ENCODE measurements around the gene DLGAP4. TPM values are rescaled to one million over a fixed set of nuclear protein-coding genes. Genes with fewer than 3 reads are reported as not detected.

DLGAP4 gene
- total and polyA plus RNA-seq, 2 of the 13 experiments (the other 11 are each of a cell fraction or from before 2014, with no cell fraction given) = 15.2 to 26.7 TPM

DNA sequence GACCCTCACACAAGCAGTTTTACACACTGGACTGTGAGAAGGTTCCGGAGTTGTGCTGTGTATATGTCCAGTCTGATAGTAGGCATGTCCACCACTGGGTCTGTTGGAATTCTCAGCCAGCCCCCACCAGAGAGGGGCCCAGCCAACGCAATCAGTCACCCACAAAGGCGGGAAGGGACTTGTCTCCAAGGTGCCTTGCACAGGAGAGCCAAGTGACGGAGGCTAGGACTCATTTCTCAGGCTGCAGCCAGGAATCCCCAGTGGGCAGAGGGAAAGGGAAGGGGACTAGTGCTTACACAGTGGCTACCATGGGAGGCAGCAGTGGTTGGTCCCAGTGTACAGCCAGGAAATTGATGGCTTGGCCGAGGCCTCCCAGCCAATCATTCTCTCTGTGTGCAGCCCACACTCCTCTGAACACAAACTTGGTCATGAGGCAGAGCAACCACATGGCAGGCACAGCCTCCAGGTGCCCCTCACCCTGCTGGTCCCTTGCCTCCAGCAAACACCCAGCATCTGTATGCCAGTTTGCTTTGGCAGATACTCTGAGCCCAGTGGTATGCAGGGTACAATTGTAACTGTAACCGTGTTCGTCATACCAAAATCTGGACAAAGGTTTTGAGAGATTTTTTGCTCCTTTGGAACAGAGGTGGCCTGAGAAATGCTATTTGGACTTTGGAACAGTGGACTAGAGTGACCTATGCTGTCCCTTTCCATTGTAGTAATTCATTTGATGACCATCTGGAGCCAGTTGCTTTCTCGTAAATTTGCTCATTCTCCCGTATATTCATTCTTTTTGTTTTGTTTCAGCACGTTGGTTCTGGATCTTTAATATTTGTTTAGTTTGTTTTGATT is 162.2 kb downstream of the DLGAP4 start (continued):
- peak; percentile 29; the same call in 1 of the 2 replicates for TF ChIP-seq PHF8 (CRISPR knock-in tag; IDR thresholded peaks at IDR 0.05)
- peak; percentile 38 for TF ChIP-seq HNRNPH1 (optimal IDR thresholded peaks at IDR 0.05; ENCODE audit: low read depth, low read length)
- no peak; the same call in 1 of the 2 replicates for TF ChIP-seq SP5 (CRISPR knock-in tag; IDR thresholded peaks at IDR 0.05; ENCODE audit: borderline replicate concordance, low read depth)
- TF ChIP-seq DNMT1 (CRISPR knock-in tag; IDR thresholded peaks at IDR 0.05) = no peak
- TF ChIP-seq NR2F6 (IDR thresholded peaks at IDR 0.05) = peak; percentile 82
- peak; percentile 72 for TF ChIP-seq NR2F6 (CRISPR knock-in tag; IDR thresholded peaks at IDR 0.05)
- TF ChIP-seq KDM1A (CRISPR knock-in tag; IDR thresholded peaks at IDR 0.05) = peak; percentile 75; the same call in 1 of the 2 replicates
- TF ChIP-seq ZNF614 (CRISPR knock-in tag; IDR thresholded peaks at IDR 0.05; ENCODE audit: borderline replicate concordance) = peak; percentile 97
- TF ChIP-seq, protein P1, sequence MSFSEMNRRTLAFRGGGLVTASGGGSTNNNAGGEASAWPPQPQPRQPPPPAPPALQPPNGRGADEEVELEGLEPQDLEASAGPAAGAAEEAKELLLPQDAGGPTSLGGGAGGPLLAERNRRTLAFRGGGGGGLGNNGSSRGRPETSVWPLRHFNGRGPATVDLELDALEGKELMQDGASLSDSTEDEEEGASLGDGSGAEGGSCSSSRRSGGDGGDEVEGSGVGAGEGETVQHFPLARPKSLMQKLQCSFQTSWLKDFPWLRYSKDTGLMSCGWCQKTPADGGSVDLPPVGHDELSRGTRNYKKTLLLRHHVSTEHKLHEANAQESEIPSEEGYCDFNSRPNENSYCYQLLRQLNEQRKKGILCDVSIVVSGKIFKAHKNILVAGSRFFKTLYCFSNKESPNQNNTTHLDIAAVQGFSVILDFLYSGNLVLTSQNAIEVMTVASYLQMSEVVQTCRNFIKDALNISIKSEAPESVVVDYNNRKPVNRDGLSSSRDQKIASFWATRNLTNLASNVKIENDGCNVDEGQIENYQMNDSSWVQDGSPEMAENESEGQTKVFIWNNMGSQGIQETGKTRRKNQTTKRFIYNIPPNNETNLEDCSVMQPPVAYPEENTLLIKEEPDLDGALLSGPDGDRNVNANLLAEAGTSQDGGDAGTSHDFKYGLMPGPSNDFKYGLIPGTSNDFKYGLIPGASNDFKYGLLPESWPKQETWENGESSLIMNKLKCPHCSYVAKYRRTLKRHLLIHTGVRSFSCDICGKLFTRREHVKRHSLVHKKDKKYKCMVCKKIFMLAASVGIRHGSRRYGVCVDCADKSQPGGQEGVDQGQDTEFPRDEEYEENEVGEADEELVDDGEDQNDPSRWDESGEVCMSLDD (CRISPR knock-in tag; IDR thresholded peaks at IDR 0.05; ENCODE audit: borderline replicate concordance) = no peak
- TF ChIP-seq, protein P2, sequence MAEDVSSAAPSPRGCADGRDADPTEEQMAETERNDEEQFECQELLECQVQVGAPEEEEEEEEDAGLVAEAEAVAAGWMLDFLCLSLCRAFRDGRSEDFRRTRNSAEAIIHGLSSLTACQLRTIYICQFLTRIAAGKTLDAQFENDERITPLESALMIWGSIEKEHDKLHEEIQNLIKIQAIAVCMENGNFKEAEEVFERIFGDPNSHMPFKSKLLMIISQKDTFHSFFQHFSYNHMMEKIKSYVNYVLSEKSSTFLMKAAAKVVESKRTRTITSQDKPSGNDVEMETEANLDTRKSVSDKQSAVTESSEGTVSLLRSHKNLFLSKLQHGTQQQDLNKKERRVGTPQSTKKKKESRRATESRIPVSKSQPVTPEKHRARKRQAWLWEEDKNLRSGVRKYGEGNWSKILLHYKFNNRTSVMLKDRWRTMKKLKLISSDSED (CRISPR knock-in tag; IDR thresholded peaks at IDR 0.05) = no peak
- TF ChIP-seq, protein P3, sequence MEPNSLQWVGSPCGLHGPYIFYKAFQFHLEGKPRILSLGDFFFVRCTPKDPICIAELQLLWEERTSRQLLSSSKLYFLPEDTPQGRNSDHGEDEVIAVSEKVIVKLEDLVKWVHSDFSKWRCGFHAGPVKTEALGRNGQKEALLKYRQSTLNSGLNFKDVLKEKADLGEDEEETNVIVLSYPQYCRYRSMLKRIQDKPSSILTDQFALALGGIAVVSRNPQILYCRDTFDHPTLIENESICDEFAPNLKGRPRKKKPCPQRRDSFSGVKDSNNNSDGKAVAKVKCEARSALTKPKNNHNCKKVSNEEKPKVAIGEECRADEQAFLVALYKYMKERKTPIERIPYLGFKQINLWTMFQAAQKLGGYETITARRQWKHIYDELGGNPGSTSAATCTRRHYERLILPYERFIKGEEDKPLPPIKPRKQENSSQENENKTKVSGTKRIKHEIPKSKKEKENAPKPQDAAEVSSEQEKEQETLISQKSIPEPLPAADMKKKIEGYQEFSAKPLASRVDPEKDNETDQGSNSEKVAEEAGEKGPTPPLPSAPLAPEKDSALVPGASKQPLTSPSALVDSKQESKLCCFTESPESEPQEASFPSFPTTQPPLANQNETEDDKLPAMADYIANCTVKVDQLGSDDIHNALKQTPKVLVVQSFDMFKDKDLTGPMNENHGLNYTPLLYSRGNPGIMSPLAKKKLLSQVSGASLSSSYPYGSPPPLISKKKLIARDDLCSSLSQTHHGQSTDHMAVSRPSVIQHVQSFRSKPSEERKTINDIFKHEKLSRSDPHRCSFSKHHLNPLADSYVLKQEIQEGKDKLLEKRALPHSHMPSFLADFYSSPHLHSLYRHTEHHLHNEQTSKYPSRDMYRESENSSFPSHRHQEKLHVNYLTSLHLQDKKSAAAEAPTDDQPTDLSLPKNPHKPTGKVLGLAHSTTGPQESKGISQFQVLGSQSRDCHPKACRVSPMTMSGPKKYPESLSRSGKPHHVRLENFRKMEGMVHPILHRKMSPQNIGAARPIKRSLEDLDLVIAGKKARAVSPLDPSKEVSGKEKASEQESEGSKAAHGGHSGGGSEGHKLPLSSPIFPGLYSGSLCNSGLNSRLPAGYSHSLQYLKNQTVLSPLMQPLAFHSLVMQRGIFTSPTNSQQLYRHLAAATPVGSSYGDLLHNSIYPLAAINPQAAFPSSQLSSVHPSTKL (CRISPR knock-in tag; IDR thresholded peaks at IDR 0.05) = peak; percentile 87
- no peak for TF ChIP-seq KLF9 (CRISPR knock-in tag; IDR thresholded peaks at IDR 0.05; ENCODE audit: low read depth)
- TF ChIP-seq, protein P4, sequence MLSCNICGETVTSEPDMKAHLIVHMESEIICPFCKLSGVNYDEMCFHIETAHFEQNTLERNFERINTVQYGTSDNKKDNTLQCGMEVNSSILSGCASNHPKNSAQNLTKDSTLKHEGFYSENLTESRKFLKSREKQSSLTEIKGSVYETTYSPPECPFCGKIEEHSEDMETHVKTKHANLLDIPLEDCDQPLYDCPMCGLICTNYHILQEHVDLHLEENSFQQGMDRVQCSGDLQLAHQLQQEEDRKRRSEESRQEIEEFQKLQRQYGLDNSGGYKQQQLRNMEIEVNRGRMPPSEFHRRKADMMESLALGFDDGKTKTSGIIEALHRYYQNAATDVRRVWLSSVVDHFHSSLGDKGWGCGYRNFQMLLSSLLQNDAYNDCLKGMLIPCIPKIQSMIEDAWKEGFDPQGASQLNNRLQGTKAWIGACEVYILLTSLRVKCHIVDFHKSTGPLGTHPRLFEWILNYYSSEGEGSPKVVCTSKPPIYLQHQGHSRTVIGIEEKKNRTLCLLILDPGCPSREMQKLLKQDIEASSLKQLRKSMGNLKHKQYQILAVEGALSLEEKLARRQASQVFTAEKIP (CRISPR knock-in tag; IDR thresholded peaks at IDR 0.05; ENCODE audit: borderline replicate concordance) = 0 out of 2 replicates have a peak, but pooled peaks have one; percentile 12
- peak; percentile 57 for TF ChIP-seq ZFX (CRISPR knock-in tag; IDR thresholded peaks at IDR 0.05; ENCODE audit: low read depth)
- TF ChIP-seq ZNF335 (CRISPR knock-in tag; IDR thresholded peaks at IDR 0.05) = peak; percentile 61; the same call in 1 of the 2 replicates
- TF ChIP-seq, protein P5, sequence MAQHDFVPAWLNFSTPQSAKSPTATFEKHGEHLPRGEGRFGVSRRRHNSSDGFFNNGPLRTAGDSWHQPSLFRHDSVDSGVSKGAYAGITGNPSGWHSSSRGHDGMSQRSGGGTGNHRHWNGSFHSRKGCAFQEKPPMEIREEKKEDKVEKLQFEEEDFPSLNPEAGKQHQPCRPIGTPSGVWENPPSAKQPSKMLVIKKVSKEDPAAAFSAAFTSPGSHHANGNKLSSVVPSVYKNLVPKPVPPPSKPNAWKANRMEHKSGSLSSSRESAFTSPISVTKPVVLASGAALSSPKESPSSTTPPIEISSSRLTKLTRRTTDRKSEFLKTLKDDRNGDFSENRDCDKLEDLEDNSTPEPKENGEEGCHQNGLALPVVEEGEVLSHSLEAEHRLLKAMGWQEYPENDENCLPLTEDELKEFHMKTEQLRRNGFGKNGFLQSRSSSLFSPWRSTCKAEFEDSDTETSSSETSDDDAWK (CRISPR knock-in tag; IDR thresholded peaks at IDR 0.05) = no peak
- TF ChIP-seq ZNF546 (CRISPR knock-in tag; conservative IDR thresholded peaks at IDR 0.05) = no peak

Data from HepG2 (cell line).